ENCODE results near the gene SND1.
A peak's percentile ranks its signal among the peaks of the same experiment; 100 is the strongest.

Gene SND1

DNA sequence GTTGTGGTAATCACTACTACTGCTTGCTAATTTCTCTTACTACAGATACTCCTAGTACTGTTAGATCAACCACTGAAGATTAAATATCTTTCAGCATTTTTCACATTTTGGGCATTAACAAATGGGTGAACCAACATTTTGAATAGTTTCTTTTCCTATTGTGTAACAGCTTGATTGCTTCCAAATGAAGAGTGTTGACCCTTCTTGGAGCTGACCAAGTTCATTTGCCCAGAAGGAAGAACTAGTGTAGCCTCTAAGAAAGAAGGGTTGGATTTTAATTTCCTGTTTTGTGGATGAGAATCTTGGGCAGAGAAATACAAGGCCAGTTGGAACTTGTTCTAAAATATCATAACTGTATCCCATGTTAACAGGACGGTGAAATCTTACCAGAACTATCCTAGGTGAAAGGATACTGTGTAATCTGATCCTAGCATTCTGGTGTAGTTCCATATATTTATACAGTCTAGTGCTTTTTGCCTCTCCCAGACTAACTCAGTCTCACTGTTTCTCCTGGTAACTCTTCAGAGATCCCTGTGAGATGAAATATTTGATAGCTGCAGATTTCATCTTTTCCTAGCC is 37.3 kb downstream of the SND1 start:
- DNase-seq (ENCODE audit: low spot score), result no peak

- DNase-seq (ENCODE audit: low spot score), result no peak
Observed at GRCh38 chr7:127690337-127690736, 38.3 kb downstream of the SND1 start.

DNA sequence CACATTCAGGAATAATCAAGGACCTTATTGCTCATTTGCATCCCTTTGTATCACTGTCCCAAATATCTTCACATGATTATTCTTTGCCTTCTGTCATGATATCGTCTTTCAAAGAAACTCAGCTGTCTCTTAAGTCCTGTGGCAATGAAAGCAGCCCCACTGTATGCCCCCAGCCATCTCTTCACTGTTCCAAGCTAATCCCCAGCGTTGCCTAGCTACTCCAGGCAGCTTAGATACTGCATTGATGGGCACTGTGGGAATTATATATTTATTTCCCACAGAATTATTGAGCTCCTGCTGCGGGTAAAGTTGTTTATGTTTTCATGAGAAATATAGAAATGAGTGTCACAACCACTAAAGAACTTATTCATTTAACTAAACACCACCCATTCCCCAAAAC is 38.8 kb downstream of the SND1 start:
- no peak for DNase-seq (ENCODE audit: low spot score)

DNA sequence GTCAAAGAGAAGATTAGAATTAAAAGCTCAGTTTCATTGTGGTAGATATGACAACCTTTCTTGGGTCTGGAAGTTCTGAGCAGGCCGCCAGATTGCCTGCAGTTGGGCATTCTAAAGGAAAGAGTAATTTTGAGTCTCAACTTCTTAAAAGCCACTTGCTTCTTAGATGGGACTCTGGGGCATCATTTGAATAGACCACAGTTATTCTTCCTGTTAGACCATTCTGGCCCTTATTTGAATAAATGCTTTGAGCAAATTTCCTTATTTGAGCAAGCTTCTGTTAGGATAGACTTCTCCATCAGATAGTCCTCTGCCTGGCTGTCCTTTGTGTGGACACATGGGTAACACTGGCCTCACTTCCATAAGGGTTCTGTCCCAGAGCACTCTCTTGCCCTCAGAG is 40.2 kb downstream of the SND1 start:
- no peak for DNase-seq (ENCODE audit: low spot score)

GRCh38 chr7:127699853-127700252 is 47.9 kb downstream of the SND1 start:
- no peak for DNase-seq (ENCODE audit: low spot score)

DNA sequence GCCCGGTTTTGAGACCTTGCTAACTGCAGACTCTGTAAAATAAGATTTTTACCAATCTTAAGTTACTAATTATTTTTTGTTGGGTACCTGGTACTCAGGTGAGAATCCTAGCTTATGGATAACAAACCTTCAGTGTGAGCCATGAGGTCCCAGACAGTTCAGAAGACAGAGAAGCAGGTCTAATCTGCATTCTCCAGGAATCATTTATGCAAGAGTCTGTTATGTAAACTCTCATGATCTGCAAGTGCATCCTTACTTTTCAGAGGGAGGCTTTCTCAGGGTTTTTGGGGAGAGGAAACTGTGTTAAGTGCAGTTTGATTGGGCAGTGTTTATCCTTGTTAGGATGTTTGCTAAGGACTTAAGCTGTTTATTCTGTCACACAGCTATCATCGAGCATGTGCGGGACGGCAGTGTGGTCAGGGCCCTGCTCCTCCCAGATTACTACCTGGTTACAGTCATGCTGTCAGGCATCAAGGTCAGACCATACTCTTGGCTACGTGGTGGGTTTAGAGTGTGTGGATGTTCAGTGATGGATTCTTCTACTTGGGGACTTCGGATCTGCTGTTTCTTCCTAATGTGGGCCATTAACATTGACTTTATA is 50.2 kb downstream of the SND1 start:
- DNase-seq (ENCODE audit: low spot score), result no peak

DNA sequence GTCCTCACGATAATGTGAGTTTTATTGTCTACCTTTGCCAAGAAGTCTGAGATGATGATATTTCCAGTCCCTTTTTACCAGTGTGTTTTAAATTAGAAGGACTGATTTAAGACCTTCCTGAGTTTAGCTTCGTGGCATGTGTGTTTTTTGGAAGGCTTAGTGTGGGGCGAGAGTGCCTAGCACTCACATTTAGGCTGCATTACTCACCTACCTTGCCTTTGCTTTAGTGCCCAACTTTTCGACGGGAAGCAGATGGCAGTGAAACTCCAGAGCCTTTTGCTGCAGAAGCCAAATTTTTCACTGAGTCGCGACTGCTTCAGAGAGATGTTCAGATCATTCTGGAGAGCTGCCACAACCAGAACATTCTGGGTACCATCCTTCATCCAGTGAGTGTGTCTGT is 50.9 kb downstream of the SND1 start:
- no peak for DNase-seq (ENCODE audit: low spot score)

- no peak for DNase-seq (ENCODE audit: low spot score)
Observed at GRCh38 chr7:127704211-127704610, 52.2 kb downstream of the SND1 start.

- DNase-seq (ENCODE audit: low spot score), result no peak
Observed at GRCh38 chr7:127705461-127705959, 53.5 kb downstream of the SND1 start.

- no peak for DNase-seq (ENCODE audit: low spot score)
Observed at GRCh38 chr7:127706766-127707165, 54.8 kb downstream of the SND1 start.

GRCh38 chr7:127708201-127708600 is 56.2 kb downstream of the SND1 start:
- DNase-seq (ENCODE audit: low spot score), result no peak

DNA sequence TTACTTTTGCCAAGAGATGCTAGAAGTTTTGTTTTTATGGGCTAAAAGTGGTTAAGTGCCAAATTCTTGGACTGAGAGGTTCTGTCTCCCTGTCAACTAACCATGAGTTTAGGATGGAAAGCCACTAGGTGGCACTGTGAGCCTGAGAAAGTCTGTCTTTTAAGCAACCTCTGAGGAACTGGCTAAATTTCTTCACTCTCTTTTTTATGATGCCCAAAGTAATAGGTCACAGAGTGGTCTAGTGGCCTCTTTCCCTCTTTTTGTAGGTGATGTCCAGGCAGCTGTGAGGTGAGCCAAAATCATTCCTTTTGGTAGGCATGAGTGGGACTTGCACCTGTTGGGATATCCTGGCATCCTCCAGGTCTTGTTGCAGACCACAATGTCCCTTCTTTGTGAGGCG is 56.8 kb downstream of the SND1 start:
- peak; percentile 51 for DNase-seq (ENCODE audit: low spot score)

DNA sequence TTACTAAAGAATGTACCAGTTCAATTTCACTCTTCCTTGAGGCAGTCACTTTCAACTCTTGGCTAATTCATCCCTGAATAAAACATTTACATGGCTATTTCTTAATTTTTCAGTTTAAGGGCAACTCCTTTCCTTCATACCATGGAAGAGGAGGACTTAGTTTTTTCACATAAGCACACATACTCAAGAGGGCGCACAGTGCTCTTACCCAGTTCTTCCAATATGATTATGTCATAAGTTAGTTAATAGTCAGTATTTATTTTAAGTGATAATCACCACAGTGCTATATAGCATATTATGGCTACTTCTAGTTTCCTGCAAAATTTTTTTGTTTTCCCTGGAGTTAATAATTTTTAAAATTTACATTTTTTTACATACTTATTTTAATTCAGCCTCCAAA is 58.6 kb downstream of the SND1 start:
- DNase-seq (ENCODE audit: low spot score), result no peak

DNA sequence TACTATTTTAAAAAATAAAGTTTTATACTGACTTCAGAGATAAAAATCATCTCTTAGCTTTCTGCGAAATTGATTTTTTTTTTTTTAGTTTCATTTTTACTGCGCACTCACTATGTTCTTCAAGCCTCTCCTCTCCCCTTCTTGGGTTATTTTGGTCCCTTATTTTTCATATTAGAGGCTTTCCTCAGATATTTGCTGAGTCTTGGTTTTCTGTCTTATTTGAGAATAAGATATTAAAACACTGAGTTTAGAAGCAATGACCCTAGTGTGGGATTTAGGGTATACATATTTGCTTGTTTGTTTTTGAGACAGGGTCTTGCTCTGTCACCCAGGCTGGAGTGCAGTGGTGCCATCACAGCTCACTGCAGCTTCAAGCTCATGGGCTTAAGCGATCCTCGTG is 59.9 kb downstream of the SND1 start:
- no peak for DNase-seq (ENCODE audit: low spot score)

GRCh38 chr7:127713006-127713405 is 61.0 kb downstream of the SND1 start:
- no peak for DNase-seq (ENCODE audit: low spot score)

DNA sequence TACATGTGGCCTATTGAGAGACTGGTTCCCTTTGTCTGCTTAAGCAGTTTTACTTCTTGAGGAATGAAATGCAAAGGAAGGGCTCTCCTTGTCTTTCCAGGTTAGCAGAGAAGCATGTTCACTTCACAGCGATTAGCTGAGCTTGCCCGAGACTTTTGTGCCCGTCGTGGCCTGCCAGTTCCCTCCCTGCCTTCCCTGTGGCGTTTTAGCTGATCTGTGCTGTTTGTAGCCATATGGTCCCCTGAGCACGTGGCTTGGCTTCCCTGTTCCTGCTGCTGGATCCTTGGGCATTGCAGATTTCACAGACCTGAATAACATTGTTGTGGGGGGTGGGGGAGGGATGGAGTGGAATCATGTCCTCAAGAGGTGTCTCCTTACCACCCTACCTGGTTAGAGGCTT is 61.8 kb downstream of the SND1 start:
- no peak for DNase-seq (ENCODE audit: low spot score)

DNA sequence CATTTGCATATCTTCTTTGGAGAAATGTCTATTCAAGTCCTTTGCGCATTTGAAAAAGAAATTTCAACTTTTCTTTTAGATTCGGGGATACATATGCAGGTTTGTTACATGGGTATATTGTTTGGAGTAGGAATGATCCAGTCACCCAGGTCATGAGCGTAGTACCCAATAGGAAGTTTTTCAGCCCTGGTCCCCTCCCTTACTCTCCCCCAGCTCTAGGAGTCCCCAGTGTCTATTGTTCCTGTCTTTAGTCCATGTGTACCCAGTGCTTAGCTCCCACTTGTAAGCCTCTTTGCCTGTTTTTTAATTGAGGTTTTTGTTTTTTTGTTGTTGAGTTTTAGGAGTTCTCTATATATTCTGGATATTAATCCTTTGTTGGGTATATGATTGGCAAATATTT is 63.3 kb downstream of the SND1 start:
- DNase-seq (ENCODE audit: low spot score), result no peak

GRCh38 chr7:127715901-127716300 is 63.9 kb downstream of the SND1 start:
- DNase-seq (ENCODE audit: low spot score), result no peak

- DNase-seq (ENCODE audit: low spot score), result no peak
Observed at GRCh38 chr7:127717502-127718339, 65.7 kb downstream of the SND1 start.

DNA sequence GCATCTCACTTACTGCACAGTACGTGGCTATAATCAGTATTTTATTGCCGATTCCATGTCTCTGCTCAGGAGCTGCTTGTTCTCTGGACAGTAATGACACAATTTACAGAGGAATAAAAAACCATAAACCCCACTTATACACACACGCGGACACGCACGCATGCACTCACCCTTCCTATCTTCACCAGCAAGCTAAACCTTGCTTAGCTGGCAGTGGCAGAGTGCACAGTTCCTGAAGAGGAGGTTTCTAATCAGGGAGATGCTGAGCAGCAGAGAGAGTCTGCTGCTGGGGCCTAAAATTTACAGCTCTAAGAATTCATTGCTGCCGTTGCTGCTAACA is 66.3 kb downstream of the SND1 start:
- no peak for DNase-seq (ENCODE audit: low spot score)

DNA sequence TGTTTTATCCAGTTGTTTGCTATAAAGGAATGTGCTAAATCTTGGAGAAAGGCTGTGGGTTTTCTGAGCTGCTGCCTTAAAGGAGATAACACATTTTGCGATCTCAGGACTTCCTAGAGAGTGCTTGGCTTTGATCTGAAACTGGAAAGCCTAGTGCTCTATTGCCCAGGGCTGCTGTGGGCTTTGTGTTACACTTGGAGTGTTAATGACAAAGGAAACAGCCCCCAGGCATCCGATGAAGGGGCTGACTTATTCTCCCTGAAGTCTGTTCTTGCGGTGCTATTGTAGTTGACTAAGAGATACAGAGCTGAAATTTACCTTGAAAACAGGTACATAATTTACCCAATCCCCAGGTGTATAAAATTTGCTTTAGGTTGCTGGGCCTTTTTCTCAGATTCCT is 74.5 kb downstream of the SND1 start:
- no peak for DNase-seq (ENCODE audit: low spot score)

DNA sequence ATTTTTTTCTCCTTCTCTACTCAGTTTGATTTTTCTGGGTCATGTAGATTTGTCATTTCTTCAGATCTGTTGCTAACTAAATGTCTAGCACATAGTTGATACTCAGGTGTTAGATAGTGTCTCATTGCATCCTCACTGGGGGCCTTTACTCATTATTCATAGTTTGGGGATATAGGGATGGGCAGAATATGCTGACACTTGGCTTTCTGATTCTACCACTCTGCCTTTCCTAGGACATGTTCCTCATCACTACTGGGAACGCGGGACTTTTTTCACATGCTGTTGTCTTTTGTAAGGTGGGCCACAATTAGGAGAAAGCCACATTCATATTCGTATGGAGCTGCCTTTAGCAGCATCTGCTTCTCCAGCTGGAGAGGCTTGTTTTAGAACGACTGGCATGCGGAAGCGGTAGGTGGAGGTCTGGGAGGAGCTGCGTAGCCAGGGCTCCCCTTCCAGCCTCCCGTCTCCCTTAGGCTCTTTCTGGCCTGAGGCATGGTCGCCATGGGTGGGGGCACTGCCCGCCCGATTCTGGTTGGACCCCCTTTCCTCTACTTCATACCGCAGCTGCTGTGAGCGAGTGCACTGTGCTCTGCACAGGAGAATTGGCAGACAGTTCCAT is 78.8 kb downstream of the SND1 start:
- DNase-seq (ENCODE audit: low spot score), result no peak

Measured in AG08396 (cell line).